T follicular helper cell (primary cell): ENCODE measurements around the gene DNAL1.
"Not testable (repeated sequence)": the region's sequence is repeated elsewhere in the genome, so short reads cannot be mapped to it uniquely, and the experiment has no call there.

ENCODE experiments used
- DNase-seq: peaks from one replicate; pipeline ENCODE4 v3.0.0-alpha.2; 2020; ENCODE audit warnings: low read depth

DNAL1 gene

GRCh38 chr14:73708076-73708475 is 63.3 kb downstream of the DNAL1 start:
- DNase-seq, result not testable (repeated sequence)

GRCh38 chr14:73709904-73710469 is 65.2 kb downstream of the DNAL1 start:
- no peak for DNase-seq

GRCh38 chr14:73710737-73711136 is 66.0 kb downstream of the DNAL1 start:
- no peak for DNase-seq

DNA sequence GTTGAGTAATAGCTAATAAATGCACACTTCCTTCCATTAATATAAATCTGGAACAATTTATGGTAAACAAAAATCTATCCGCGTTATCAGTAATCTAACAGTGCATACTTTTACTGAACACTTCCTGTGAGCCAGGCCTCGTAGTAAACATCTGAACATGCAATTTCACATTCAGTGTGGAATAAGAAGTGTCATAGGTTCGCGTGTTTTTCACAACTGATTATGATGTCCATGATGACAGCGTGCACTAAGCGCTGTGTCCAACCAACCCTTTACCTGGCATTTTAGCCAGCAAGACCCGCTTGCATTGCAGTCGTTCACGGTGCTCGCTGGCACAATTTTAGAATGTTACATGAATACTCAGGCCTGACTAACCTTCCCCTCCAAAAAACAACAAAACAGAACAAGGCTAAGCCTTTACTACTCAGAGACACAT is 67.3 kb downstream of the DNAL1 start:
- no peak for DNase-seq

GRCh38 chr14:73712540-73713180 is 67.9 kb downstream of the DNAL1 start:
- DNase-seq, result no peak

GRCh38 chr14:73713206-73713802 is 68.5 kb downstream of the DNAL1 start:
- DNase-seq, result no peak

DNA sequence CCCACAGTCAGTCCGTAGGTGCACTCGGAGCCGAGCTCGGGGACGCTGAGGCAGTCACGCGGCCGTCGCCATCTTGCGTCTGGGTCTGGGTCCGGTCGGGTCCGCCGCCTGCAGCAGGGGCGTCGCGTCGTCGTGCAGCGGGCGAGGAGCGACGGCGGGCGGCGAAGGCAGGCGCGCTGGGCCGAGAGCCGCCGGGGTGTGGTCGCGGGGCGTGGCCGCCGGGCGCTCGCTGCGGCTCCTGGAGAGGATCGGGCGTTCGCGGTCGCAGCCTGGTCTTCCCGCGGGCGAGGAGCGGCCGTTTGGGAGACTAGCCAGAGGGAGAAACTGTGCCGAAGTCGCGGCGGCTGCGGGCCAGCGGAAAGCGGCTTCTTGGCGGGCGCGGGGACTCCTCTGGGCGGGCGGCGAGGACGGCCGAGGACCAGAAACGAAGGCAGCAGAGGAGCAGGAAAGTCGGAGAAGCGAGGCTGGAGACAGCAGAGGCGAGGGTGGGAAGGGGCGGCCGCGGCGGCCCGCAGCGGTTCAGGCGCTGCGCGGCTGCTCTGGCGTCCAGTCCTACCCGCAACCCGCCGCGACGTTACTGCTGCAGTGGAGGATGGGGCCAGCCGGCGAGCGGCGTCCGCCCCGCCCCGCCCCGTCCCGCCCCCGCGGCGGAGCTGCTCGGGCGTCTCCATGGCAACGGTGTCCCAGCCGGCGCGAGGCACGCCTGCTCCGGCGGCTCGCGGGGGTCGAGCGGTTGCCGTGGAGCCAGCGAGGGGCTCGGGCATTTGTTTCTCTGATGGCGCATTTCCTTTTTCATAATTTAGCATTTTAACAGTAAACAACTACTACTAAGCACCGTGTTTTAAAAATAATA is 69.2 kb downstream of the DNAL1 start, which contains the start of gene PNMA1:
TSS of gene PNMA1 (minus strand) at position 582 of the 853 bp plus-strand sequence. CDS start 745 bp downstream, outside the sequence.
- peak; percentile 81 for DNase-seq

- no peak for DNase-seq
Observed at GRCh38 chr14:73714656-73715081, 69.9 kb downstream of the DNAL1 start.

DNA sequence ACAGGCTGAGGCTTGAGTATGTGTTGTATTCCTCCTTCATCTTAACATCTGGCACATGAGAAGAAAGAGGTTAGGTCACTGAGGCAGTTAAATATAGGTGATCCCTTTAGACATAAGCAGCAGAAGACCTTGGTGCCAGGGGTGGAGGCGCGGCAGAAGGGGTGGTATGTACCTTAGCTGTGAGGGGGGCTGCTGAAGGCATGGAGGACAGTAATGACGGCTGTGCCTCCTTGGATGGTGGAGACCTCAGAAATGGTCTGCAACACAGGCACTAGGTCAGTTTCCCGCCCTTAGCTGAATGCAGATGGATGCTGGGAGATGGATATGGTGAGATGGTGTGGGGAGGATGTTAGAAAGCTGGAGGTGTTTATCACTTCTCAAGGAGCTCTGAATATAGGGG is 70.9 kb downstream of the DNAL1 start:
- DNase-seq, result no peak

DNA sequence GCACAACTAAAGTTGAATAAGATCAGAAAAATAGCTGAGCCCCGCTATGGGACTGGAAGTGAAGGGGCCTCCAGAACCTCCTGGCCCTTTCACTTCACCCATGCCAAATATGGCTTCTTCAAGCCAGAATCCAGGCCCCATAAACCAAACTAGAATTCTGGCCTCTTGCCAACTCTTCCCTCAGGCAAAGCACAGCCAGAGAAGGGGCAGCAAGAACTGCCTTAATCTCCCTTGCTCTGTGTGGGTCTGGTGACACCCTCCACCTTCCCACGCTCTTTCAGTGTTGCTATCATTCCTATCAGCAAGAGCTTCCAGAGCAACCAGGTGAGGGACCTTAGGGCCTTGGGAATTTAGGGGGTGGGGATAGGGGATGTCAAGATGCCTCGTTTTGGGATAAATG is 72.5 kb downstream of the DNAL1 start:
- DNase-seq, result no peak

DNA sequence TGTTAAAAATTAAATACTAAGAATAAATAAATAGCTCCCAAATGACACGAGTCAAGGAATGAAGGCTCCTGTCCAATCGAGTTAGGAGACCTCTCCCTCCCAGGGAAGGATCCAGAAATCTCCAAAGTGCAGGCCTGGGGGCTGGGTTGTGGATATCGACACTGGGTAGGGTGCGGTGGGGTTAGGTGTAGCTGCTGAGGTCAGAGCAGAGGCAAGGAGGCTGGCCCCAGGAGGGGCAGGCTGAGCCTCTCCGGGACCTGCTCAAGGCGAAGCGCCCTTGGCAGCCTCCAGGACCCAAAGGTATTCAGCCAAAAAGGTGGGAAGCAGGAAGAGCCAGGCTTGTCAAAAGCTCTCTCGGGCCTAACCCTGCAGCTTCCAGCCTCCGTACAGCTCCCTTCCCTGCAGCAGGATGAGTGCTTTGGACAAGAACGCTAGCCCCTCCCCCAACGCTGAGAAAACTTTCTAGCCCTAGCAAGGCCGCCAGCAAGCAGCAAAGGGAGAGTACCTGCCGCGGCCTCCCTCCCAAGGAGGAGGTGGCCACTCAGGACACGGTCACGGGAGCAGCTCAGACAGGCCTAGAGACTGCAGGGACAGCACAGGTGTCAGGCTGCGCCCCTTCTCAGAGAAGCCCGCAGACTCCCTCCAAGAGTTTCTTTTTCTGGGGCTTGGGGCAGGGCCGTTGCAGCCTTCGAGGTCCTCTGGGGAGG is 73.1 kb downstream of the DNAL1 start:
- no peak for DNase-seq

- DNase-seq, result no peak
Observed at GRCh38 chr14:73718418-73719251, 73.8 kb downstream of the DNAL1 start.

GRCh38 chr14:73719361-73719760 is 74.6 kb downstream of the DNAL1 start:
- no peak for DNase-seq

GRCh38 chr14:73719791-73720190 is 75.0 kb downstream of the DNAL1 start:
- no peak for DNase-seq

DNA sequence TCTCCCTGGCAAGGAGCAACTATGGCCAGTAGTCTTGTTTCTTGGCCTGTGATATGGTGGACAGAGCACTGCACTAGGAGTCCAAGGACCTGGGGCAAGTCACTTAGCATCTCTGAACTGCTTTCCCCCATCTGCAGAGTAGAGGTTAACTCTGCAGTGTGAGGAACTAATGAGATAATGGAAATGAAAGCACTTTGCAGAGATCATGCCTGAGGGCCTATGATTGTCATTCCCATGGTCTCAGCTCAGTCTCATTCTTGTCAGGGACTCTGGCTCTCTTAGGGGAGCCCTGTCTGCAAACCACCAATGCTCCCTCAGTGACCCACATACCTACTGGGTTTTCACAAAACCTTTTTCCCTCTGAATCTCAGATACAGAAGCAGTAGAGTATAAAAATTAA is 75.8 kb downstream of the DNAL1 start:
- DNase-seq, result no peak

DNA sequence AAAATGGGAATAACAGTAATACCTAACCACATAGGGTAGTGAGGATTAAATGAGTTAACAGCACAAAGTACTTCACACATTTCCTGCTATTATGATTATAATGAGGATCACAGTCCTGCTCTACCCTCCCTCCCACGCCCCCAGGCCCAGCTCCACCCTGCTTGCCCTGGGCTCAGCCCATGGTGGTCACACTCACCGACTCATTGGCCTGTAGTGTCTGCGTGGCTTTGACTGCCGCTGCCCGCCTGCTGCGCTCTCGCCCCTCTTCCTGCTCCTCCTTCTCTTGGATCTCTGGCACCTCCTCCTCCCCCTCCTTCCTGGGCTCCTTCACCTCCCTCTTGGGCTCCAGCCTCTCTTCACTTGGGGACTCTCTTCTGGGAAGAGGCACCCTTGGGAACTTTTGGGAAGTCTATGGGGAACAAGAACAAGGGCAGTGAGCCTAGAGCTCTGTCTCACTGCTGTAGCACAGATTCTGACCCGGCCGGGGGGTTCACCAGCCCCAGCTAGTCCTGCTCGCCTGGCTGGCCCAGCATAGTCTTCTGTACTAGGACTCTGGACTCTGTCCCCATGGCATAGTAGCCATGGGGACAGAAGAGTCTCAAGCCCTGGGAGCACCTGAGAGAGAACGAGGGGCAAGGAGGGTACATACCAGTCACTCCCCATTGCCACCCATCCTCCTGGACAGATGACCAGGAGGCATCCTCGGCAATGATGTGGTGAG is 76.5 kb downstream of the DNAL1 start:
- DNase-seq, result no peak

- DNase-seq, result no peak
Observed at GRCh38 chr14:73722581-73722980, 77.8 kb downstream of the DNAL1 start.

GRCh38 chr14:73723406-73723796 is 78.6 kb downstream of the DNAL1 start:
- no peak for DNase-seq

DNA sequence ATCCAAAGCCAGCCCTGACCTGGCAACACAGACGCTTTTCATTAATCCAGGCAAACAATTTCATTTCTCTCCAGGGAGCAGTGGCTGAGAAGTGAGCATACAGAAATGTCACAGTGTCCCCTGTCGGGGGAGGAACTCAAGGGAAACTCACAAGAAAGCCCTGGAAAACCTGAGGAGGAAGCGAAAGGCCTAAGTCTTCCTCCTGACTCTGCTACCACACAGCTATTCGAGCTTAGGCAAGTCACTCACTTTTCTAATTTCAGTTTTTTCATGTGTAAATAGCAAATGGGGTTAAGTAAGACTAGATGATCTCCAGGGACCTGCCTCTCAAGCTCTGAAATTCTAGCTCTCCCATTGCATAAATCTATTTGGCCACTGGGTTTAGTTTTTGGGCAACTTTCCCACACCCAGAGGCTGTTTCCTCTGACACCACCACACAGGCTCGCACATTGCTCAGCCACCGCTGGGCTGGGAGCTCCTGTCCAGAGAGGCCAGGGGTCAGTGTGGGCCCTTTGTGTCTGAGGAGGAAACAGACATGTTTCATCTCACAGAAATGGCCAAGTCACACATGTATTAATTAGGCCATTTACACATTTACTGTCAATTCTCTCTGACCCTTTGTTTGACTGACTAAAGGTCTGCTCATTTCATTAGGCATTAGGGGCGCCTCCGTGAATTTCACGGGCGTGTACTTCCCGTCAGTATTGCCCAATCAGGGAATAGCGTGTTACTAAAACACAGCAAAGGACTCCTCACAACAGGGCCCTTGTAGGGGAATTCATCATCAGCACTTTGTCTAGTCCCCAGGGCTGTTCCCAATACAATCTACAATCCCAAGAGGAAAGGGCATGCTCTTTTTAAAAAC is 79.2 kb downstream of the DNAL1 start:
- DNase-seq, result no peak
